CD4-positive, alpha-beta T cell treated with Interleukin-15 for 4 hours (primary cell): Measurements from ENCODE around the gene ZBTB16.
A peak's percentile ranks its signal among the peaks of the same experiment; 100 is the strongest.

Experiments
- DNase-seq: peaks from one replicate; pipeline ENCODE4 v3.0.0-alpha.2; 2020; ENCODE audit warnings: low spot score

The ZBTB16 gene

DNA sequence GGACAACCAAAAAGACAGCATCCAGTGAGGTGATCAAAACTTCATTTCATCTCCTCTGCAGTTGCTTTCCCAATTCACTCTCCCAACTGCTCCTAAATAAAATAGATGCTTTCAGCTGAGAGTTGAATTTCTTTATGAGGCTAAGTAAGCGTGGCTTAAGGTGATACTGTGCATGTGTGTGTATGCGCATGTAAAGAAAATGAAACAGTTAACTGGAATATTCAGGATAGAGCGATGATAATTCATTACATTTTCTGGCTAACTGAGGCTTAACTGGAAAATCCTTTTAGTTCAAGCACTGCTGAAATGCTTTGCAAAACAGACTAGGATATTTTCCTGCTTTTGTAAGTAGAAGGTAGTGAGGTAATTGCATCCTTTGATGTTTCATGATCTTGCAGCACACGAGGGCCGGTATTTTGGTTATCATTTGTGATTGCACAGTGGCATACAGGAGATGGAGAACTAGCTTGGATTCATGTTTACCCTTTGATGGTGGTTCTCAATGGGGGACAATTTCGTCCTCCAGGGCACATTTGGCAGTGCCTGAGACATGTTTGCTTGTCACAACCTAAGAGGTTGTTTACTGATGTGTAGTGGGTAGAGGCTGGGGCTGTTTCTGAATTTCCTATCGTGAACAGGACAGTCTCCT is 71.2 kb downstream of the ZBTB16 start:
- DNase-seq: no peak

DNA sequence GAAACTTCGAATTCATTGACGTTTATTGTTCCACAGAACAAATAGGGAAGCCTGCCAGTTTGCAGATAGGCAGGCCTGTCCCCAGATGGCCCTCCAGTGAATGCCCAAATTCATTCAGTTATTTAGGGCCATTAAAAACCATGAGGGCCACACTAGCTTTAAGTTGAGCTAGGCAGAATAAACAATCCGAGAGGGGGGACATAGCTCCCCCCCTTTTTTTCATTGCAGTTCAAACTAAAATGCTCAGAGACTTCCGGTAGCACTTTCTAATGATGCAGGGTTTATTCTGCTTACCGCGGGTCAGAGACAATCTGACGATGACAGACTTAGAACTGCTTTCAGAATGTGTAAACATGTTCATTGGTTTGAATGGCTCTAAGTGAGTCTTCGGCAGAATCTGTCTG is 72.0 kb downstream of the ZBTB16 start:
- peak; percentile 20 for DNase-seq

DNA sequence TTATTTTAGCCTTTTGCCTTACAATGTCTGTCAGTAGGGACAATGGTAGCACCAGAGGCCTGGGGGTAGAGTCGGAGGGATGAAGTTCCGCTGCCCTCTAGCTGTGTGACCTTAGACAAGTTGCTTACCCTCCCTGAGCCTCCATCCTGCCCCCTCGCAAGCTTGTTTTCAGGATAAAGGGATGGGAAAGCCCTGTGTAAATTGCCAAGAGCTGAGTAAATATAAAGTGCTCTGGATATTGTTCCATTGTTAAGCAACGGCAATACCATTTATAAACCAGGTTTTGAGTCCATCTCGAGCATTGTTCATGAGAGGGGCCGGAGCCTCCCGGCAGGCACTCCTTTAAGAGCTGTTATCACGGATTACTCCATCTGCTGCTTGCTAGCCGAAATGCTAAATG is 72.9 kb downstream of the ZBTB16 start:
- DNase-seq: no peak

DNA sequence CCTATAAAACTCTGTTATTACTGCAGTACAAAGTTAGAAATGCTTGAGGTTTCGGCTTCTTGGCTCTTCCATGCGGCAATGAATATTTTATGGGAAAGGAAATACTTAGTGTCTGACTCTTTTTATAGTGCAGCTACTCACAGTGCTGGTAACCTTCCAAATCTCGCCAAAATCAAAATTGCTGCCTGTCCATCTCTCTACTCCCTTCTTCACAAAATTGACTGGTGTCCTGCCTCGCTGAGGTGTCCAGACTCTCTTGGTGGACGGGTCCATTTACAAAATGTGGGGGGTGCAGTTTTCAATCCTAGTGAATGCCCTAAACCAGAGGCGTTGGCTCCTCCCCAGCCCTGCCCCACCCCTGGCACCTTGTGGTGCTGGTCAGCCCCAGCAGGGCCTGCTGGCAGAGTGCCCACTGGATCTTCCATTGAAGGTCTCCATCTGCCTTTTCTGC is 73.5 kb downstream of the ZBTB16 start:
- no peak for DNase-seq

DNA sequence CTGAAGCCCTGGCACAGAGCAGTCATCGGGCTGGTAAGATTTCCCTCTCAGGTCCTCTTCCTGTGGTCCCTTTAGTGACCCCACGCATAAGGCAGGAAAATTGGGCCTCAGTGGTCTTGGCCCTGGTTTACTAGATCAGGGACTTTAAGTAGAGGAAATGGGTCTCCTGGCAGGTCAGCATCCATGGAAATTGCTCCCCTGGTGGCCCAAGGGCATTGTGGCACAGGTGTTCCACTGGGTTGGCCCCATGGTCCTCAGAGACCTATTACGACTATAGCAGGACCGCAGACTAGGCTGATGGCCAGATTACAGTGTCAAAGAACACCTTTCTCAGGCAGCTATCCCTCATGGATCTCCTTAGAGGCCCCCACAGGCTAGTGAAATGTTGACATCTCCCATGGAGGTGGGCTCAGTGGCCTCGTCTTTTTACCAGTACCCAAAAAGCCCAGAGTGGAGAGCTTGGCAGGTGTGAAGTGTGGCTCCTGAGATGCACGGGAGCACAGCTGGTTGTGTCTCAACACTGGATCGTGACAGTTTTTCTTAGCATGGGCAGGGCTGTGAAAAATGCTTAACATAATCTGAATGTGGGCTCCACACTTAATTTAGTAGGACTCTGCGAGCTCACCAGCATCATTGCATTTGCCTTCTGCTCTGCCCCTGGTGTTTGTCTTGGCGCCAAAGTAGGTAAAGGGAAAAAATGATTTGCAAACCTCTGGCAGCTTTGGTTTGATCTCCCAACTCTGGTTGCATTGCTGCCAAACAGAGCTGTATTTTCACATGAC is 74.2 kb downstream of the ZBTB16 start:
- DNase-seq: no peak

DNA sequence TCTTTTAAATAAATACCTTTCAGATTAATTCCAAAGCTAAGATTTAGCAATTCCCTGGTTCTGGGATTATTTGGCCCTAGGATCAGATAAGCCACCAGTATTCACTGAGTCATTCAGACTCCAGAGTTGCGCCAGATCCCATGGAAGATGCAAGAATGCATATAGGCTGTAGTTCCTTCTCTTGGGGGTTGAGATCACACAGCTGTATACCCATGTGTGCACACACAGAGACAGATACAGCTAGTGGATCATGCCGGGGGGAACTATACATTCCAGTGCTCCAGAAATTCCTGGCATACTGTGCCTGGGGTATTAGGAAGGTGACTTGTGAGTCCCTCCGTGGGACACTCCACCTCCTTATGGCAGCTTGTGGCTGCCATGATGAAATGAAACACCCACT is 75.4 kb downstream of the ZBTB16 start:
- no peak for DNase-seq

DNA sequence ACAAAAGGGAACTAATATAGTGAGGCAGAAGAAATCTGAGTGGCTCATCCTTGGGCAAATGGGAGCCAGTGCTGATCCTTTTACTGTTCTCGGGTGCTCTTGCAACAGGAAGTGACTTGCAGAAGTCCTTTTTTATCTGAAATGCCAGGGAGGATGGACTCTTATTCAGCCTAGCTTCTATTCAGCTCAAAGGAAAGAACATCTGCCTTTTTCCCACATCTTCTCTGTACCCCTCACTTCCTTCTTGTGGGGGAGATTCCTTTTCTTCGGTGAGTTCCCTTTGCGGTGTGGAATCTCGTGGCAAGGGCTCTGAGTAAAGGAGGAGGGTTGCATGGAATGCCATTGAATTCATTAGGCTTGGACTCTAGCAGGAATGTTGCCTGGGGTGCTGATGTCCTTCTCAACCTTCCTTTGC is 76.2 kb downstream of the ZBTB16 start:
- DNase-seq: no peak

DNA sequence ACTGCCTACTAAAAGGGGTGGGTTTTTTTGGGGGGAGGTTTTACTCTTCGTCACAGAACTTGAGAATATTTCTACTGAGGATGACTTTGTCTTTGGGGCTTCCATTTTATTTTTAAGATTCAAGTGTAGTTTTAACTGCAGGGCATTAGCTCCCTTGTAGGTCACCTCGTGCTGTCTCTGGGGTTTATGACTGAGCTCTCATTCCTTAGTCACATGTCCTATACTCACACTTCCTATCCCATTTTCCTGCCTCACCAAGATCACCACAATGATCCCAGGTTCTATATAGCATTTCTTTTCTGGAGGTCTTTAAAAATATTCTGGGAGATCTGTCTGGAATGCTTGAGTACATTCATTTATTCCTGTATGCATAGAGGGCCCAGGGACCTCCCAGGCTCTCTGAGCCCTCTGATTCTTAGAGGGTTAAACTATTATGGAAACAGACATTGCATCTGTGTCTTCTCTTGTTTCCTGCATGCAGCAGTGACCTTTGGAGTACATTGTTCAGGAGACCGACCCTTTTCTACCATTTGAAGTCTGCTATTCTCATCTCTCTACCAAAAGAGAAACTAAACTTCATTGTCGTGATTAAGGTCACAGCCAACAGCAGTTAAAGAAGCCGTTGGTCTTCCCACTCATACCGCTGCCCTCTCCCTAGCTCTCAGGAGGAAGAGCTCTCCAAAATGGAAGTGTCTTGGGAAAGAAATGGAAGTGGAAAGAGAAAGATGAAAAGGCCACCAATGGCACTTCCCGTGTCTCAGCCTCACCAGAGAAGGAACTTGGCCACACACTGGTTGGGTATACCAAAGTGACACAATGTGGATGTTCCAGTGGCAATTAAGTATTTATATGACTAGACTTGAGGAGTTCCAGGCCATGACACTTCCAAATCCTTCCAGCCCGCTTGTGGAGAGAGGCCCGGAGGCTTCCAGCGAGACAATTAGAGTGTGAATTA is 77.5 kb downstream of the ZBTB16 start:
- DNase-seq: no peak

DNA sequence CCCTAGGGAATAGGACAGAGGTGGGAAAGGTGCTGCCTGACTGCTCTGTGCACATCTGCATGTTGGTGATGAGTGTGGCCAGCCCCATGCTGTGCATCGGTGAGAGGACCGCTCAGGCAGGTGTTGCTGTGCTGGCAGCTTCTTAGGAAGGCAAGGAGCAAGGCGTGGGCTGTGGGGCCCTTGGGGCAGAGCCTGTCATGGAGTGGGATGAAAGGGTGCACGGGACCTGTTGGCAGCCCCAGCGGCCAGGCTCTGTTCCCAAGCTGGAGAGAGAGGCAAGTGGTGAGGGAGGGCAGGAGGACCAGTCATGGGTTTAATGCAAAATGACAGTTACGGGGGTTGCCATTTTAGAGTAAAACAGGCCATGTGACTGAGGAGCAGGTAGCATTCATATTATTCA is 78.3 kb downstream of the ZBTB16 start:
- DNase-seq: no peak

DNA sequence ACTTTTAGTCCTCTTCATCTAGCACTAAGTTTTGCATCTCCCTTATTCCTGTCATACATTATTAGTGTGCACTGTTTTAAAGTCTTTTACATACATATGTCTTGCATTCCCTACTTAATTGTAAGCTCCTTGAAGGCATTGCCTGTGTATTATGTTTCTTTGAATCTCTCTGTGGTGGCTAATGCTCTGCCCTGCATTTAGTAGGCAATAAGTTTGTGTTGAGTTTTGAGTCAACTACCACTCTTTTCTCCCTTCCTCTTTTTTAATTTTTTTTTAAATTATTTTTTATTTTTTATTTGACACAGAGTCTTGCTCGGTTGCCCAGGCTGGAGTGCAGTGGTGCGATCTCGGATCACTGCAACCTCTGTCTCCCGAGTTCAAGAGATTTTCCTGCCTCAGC is 78.9 kb downstream of the ZBTB16 start:
- DNase-seq: no peak

DNA sequence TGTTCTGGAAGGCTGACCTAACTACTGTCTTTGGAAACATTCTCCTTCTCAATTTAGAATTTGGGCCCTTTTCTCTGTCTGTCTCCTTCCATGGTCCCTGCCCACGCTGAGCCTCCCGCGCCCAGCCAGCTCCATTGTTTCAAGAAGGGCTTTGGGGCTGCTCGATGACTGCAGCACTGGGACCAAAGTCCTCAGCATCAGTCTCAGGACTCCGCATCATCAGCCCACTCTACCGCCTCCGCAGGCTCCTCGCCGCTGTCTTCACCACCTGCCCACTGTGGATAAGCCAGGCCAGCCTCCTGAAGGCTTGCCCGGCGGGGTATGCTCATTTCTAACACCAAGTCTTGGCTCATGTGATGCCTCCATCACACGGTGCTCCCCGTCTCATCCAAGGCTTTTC is 81.3 kb downstream of the ZBTB16 start:
- no peak for DNase-seq

DNA sequence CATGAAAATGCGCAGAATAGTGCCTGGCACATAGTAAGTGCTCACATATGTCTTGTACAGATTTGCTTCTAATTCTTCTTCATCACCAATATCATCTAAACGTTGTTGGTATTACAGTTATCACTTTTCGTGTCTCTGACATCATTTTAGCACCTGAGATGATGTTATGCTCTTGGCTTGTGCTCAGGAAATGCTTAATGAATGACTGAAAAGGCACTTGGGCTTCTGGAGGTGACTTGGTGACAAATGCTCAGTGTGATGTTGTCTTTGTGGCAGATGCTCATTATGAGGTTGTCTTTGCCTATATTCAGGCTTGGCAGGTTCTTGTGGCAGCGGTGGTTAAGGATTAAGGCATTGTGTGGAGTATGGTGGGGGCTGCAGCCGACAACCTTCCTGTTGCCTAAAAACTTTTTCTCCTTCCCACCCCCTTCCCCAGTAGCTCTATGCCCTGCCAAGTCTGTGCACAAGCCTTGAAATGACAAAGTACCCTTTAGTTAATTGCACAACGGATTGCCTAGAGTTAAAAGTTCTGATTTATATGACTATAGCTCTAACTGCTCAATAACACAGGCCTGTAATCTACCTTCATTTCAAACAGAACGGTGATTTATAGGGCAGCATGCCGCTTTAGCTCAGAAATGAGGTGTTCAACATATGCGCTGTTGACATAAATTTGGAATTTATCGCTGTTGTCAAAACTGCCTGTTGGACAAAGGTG is 82.5 kb downstream of the ZBTB16 start:
- no peak for DNase-seq

DNA sequence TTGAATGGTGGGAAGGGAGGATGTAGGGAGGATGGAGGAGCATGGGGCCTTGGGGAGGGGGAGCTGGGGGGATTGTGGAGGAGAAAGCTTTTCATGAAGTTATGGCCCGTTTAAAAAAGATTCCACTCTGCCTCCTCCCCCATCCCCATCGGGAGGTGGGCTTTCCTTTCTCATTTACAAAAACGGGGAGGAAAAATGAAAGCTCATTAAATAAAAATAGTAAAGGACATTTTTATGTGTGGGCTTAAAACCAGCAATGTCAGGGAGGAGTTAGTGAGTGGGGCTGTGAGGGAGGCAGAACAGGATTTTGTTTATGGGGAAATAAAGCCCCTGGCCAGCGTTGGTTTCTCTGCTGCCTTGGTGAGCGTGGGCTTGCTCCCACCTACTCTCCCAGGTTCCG is 83.2 kb downstream of the ZBTB16 start:
- no peak for DNase-seq

DNA sequence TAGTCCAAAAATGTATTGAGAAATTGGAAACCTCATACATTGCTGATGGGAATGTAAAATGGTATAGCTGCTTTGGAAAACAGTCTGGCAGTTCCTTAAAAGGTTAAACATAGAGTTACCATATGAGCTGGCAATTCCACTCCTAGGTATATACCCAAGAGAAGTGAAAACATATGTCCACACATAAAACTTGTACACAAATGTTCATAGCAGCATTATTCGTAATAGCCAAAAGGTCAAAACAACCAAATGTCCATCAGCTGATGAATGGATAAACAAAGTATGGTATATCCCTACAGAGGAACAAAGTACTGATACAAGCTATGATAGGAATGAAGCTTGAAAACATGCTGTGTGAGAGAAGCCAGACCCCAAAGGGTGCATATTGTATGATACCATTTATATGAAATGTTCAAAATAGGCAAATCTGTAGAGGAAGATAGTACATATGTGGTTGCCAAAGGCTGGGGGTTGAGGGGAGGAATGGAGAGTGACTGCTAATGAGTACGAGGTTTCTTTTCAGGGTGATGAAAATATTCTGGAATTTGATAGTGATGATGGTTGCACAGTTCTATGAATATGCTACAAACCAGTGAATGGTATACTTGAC is 85.8 kb downstream of the ZBTB16 start:
- no peak for DNase-seq

DNA sequence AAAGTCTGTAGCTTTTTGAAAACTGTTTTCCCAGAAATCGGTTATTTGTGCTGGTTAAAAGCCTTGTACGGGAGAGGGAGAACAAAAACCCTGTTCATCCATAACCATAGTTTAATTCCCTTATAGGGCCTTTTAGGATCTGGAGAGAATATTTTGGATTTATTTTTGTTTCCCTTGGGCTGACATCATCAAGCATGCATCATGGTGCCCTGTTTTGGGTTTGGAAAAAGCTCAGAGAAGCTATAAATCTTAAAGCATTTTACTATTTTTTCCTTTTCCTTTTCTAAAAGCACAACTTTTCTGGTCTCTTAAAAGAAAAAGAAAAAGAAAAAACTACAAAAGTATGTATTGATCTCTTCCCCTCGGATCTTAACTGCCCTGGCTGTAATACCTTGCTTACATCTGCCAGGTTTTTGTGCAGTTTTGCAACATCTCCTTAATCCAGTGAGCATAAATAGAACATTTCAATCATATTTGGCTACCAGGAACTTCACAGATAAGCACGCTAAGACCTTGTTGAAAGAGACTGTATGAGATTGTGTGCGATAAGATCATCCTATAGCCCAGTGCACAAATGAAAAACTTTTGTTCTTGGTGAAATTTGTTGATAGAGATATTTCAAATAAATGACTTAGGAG is 88.0 kb downstream of the ZBTB16 start:
- no peak for DNase-seq

DNA sequence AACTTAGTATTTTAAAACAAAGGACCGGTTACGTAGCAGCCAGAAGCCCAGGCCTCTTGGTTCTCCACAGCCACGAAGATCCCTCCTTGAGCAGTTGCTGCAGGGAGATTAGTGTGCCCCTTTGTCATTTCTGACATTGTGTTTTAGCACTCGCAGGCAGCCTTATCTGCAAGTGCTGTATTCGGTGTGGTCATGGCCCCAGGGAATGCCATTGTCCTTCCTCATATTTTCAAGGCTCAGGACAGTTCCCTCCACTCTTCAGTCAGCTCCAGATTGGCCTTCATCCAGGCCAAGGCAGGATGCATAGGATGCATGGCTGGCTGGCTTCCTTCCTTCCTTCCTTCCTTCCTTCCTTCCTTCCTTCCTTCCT is 88.5 kb downstream of the ZBTB16 start:
- no peak for DNase-seq

DNA sequence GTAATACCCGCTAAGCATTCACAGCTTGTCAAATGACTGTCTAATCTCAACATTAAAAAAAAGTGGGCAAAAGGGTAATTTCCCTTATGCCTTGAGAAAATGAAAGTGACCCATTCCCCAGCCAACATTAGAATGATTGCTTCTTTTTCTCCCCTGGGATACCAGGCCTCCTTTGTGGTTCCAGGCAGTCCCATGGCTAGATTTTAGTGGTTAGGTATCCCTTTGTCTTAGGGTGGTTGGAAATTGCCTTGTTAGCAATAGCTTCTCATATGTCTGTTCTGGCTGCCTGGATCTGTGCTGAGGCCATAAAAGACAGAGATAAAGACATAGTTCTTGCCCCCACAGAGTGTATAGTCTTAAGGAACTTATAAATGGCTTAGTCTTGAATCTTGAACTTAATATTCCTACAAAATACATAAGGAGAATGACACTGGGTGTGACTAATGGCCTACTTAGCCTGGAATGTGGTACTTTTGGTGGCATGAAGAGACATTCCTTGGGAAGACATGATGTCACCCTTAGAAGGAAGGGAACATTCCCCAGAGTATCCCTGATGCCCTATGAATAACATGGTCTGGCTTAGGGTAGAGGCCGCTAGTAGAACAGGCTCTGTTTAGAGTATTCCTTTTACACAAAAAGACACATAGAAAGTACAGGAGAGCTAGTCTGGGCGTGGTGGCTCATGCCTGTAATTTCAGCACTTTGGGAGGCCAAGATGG is 90.3 kb downstream of the ZBTB16 start:
- DNase-seq: no peak

DNA sequence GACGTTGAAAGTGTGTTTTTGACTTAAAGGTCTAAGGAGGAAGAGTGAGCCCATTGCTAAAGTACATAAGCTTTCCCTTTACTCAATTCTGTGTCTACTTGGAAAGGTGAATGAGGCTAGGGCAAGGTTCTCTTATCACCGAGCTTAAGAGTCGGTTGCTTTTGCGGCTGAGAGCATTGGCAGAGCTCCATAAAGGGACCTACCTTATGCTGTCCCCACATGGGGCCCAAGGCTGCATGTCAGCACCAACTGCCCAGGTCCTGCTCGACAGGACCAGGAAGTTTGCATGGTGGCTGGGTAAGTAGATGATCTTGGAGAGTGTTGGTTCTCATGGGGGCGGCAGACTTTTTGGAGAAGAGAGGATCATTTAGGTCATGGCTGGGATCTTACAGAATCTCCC is 91.2 kb downstream of the ZBTB16 start:
- no peak for DNase-seq

DNA sequence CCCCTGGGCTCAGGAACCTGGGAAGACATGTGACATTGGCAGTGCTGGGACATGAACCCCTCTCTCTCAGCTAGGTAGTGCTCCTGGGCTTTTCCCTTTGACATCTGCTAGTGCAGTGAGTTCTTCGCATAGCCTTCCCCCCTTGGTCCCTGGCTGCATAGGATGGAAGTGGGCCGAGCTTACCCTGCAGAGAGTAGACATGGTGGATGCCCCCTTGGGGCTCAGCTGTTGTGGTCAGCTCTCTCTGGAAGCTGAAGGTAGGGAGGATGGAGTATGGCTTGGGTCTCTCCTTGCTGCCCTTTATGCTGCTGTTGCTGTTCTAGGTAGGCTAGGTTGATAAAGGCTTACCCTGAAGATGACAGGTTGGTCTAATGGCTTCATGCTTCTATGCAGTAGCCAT is 92.1 kb downstream of the ZBTB16 start:
- DNase-seq: no peak

DNA sequence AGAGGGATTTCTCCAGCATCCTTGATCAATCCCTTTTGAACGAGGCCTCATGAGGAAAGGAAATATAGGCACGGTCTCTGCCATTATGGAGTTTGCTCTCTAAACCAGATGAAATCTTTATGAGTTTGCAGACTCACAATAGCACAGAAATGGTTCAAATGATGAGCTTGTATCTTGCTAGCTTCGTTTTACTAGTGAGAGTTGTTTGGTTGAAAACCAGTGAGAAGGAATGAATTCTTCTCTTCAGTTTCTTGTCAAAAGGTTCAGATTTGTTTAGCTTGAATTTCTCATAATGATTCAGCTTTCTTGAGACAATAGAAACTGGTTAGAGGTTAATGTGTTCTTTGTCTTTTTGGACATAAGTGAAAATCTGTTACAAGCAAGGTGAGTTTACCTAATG is 92.7 kb downstream of the ZBTB16 start:
- DNase-seq: no peak

DNA sequence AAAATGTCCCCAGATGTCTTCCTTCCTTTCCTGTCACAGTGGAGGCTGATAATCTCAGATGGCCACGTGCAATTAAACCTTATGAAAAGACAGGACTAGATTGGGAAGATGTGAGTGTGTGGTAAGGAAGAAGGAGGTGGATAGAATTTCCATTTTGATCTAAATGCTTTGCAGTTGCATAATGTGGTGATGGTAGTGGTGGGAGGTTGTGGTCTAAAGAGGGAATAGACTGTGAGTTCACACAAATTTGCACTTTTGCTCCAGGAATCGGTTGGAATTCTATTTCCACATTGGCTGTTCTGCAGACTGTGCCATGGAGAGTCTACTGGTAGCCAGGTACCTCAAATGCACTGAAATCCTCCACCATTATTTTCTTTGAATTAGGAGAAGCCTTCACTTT is 93.3 kb downstream of the ZBTB16 start:
- no peak for DNase-seq
